Mucosa of descending colon (tissue), 3 donors: ENCODE results near the gene ZNF771. TPM values are rescaled to one million over a fixed set of nuclear protein-coding genes. Genes with fewer than 3 reads are reported as not detected.
A peak's percentile ranks its signal among the peaks of the same experiment; 100 is the strongest.

Experiments used
- ATAC-seq: fragments of 200-7000 bp; cut with Tn5 transposase; one replicate; pipeline ENCODE4 v1.9.1; 2020; ENCODE audit warnings: mild to moderate bottlenecking, moderate library complexity
- DNase-seq, 3 donors: peaks; one replicate each; pipeline ENCODE4 v3.0.0-alpha.2; 2020
- H3K36me3 ChIP-seq: fragments of 200-600 bp; one replicate; pipeline ENCODE4 v1.8.0; 2021; ENCODE audit warnings: low read depth, mild to moderate bottlenecking
- H3K4me1 ChIP-seq: fragments of 200-600 bp; one replicate; pipeline ENCODE4 v1.8.0; 2021; ENCODE audit warnings: low read depth, mild to moderate bottlenecking
- H3K4me3 ChIP-seq: fragments of 200-600 bp; one replicate; pipeline ENCODE4 v1.8.0; 2021; ENCODE audit warnings: mild to moderate bottlenecking
- H3K9me3 ChIP-seq: fragments of 200-600 bp; one replicate; pipeline ENCODE4 v1.8.0; 2021; ENCODE audit warnings: mild to moderate bottlenecking
- intact Hi-C, 2 donors: fragments of 100-400 bp; cut with DNase I in 1 of 2; cut with micrococcal nuclease in 1 of 2; formaldehyde crosslinking; loops; one replicate each; pipeline versions ENCODE4 v1.11.0 to v1.11.1; 2022; cut with DNase I, micrococcal nuclease
- total RNA-seq, 3 donors: library from RNA; stranded (reverse); fragmentation: NEBNext Ultra II Directional in 2 of 3; extraction: Animal tissue kit (Norgen Biotek cat#: 25700) in 2 of 3; gene quantifications; one replicate each; pipeline versions ENCODE4 v1.2.1 to v1.2.4, GENCODE V29; 2021 to 2023
- TF ChIP-seq, protein P1 (sequence below): fragments of 200-600 bp; IDR thresholded peaks from one replicate; pipeline ENCODE4 v1.8.0; 2022; ENCODE audit warnings: antibody characterized with exemption, mild to moderate bottlenecking
- donor health status: DM: no; HTN: no; CAD: no; lungs with moderate emphysema.
- donor health status: DM: no; HTN: no; CAD: no.
- donor health status: DM: no; HTN: yes; CAD: no.

The ZNF771 gene
- total RNA-seq, 3 donors from 2014 or later, result 3.8 to 11.6 (median 4.3) TPM

DNA sequence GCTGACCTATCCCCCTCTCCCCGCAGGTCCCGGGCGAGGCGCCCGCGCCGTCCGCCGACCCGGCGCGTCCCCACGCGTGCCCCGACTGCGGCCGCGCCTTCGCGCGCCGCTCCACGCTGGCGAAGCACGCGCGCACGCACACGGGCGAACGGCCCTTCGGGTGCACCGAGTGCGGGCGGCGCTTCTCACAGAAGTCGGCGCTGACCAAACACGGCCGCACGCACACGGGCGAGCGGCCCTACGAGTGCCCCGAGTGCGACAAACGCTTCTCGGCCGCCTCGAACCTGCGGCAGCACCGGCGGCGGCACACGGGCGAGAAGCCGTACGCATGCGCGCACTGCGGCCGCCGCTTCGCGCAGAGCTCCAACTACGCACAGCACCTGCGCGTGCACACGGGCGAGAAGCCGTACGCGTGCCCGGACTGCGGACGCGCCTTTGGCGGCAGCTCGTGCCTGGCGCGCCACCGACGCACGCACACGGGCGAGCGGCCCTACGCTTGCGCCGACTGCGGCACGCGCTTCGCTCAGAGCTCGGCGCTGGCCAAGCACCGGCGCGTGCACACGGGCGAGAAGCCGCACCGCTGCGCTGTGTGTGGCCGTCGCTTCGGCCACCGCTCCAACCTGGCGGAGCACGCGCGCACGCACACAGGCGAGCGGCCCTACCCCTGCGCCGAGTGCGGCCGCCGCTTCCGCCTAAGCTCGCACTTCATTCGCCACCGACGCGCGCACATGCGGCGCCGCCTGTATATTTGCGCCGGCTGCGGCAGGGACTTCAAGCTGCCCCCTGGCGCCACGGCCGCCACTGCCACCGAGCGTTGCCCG, 10.3 kb downstream of the ZNF771 start:
- peak; percentile 97 for ATAC-seq
- DNase-seq, result peak; percentile 87 to 95 (median 93)
- TF ChIP-seq, protein P1, sequence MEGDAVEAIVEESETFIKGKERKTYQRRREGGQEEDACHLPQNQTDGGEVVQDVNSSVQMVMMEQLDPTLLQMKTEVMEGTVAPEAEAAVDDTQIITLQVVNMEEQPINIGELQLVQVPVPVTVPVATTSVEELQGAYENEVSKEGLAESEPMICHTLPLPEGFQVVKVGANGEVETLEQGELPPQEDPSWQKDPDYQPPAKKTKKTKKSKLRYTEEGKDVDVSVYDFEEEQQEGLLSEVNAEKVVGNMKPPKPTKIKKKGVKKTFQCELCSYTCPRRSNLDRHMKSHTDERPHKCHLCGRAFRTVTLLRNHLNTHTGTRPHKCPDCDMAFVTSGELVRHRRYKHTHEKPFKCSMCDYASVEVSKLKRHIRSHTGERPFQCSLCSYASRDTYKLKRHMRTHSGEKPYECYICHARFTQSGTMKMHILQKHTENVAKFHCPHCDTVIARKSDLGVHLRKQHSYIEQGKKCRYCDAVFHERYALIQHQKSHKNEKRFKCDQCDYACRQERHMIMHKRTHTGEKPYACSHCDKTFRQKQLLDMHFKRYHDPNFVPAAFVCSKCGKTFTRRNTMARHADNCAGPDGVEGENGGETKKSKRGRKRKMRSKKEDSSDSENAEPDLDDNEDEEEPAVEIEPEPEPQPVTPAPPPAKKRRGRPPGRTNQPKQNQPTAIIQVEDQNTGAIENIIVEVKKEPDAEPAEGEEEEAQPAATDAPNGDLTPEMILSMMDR, result no peak
- Histone ChIP-seq H3K4me3 (peak overlapping the region; percentile 31), H3K36me3 (no peaks in the 10 kb centered on the region), H3K4me1 (peaks cover 6% of the 10 kb centered on the region), H3K9me3 (no peaks in the 10 kb centered on the region)
- intact Hi-C loops, result no loop called here

DNA sequence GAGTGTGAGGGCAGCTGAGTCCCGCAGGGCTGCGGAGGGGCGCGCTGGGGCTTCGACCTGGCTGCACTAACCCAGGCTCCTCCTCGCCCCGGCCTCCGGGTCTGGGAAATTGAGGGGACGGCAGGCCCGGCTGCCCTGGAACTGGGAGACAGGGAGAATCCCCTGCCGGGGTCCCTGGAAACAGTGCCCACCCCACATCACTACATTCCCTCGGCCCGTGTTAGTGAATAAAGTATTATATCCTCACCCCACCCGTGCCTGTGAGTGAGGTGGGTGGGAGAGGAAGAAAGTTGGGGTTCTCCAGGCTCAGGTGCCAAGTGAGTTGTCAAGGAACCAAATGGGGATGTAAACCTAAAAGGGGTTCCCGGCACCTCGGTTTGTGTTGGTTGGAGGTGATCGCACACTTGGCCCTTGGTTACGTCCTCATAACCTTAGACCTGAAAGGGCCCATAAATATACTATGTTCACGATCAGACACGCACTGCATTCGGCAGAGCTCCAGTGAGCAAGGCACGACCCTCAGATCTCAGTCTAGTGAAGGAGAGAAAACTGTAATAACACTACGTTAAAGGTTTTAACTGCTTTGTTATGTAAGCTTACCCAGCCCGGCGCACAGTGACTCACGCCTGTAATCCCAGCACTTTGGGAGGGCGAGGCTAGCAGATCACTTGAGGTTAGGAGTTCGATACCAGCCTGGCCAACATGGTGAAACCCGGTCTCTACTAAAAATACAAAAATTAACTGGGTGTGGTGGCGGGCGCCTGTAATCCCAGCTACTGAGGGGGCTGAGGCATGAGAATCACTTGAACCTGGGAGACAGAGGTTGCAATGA, 11.2 kb downstream of the ZNF771 start:
- H3K36me3 ChIP-seq, result no peaks in the 10 kb centered on the region
- peak in 2 of 3 donors; percentile 41 to 55 for DNase-seq
- no peaks in the 10 kb centered on the region for H3K9me3 ChIP-seq
- TF ChIP-seq, protein P1, result no peak
- peak; percentile 5 for ATAC-seq
- peak overlapping the region; percentile 31 for H3K4me3 ChIP-seq
- H3K4me1 ChIP-seq, result peaks cover 6% of the 10 kb centered on the region
- intact Hi-C loops, result no loop called here

DNA sequence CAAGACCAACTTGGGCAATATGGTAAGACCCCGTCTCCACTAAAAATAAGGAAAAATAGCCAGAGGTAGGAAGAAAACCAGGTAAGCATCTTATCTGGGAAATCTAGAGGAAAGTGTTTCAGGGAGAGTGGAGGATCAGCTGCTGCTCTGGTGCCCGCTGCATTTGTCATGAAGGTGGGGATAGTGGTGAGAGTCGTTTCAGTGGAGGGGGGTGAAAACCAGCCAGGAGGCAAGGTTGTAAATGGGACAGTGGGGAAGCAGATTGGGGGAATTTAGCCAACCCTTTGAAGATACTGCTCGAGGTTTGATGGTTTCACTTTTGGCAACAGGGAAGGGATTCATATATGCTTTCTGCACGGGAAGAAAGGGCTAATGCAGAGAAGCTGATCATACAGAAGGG, 13.6 kb downstream of the ZNF771 start:
- TF ChIP-seq, protein P1, result no peak
- no peaks in the 10 kb centered on the region for H3K9me3 ChIP-seq
- H3K4me1 ChIP-seq, result peaks cover 6% of the 10 kb centered on the region
- no peak overlapping the region for H3K4me3 ChIP-seq
- intact Hi-C loops, result no loop called here
- peaks cover 7% of the 10 kb centered on the region for H3K36me3 ChIP-seq
- ATAC-seq, result no peak
- no peak for DNase-seq

DNA sequence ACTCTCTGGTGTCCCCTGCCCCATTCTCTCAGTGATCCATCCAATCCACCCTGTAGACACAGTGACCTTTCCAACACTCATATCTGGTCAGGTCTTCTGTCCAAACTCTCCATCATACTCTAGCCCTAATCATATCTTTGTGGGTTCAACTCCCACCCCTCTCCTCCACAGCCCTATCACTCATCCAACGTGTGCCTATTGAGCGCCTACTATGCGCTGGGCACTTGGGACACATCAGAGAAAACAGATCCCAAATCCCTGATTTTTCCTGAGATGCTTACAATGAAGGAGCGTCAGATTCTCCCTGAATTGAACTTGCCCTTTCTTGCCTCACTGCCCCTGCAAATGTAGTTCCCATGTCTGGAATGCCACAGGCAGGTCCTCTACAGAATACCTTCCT, 20.6 kb downstream of the ZNF771 start:
- Histone ChIP-seq H3K4me1 (peaks cover 11% of the 10 kb centered on the region), H3K4me3 (no peak overlapping the region), H3K9me3 (no peaks in the 10 kb centered on the region), H3K36me3 (peaks cover 7% of the 10 kb centered on the region)
- TF ChIP-seq, protein P1, result no peak
- intact Hi-C loops, result no loop called here
- ATAC-seq (no peak), DNase-seq (no peak)

DNA sequence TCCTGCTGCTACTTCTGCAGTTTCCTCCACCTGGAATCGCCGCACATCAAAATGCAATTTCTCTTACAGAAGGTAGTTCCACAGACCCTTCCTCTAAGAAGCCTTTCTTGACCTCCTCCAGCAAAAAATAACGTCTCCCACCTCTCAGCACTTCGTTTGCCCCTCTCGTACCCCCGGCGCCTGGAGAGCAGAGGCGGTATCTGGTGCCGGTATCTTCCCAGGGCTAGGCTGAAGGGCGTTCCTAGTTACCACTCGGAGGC, 21.9 kb downstream of the ZNF771 start:
- ATAC-seq, result peak; percentile 59
- TF ChIP-seq, protein P1, result no peak
- H3K4me1 ChIP-seq, result peaks cover 11% of the 10 kb centered on the region
- DNase-seq, result no peak
- H3K4me3 ChIP-seq, result peak overlapping the region; percentile 40
- intact Hi-C loops, result no loop called here
- no peaks in the 10 kb centered on the region for H3K9me3 ChIP-seq
- H3K36me3 ChIP-seq, result peaks cover under 1% of the 10 kb centered on the region
